HG03280 (cell line): ENCODE results near the gene CST3.
"Not testable (repeated sequence)": the region's sequence is repeated elsewhere in the genome, so short reads cannot be mapped to it uniquely, and the experiment has no call there.

Experiments
- ATAC-seq: cut with Tn5 transposase; IDR thresholded peaks from one replicate; pipeline ENCODE4 v1.9.1; 2021; ENCODE audit warnings: mild to moderate bottlenecking, moderate library complexity; ENCODE audit not compliant: unreplicated experiment

The CST3 gene

GRCh38 chr20:23662276-23662870 lies 24.6 kb upstream of the CST3 start:
- ATAC-seq = no peak

DNA sequence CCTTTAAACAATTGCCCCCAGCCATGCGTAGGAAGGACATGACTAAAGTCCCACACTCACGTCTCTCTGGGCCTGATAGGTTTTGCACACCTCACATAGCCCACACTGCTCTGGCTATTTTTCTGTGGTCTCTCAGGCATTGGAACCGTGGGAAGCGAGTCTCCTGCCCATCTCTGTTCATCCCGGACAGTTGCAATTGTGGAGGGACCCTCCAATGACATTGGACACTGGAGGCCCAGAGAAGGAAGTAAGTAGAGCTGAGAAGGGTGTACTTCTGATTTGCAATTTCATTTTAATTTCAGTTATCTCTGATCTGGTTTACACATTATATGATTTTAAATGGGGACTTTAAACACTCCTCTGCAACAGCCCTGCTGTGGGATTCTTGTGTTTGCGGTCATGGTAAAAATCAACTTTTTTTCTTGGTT lies 23.3 kb upstream of the CST3 start:
- ATAC-seq = no peak

GRCh38 chr20:23659989-23660837 lies 22.5 kb upstream of the CST3 start:
- ATAC-seq = no peak

- not testable (repeated sequence) for ATAC-seq
These were observed 21.8 kb upstream of the CST3 start for GRCh38 chr20:23659610-23659988.

- ATAC-seq = no peak
These were observed 21.3 kb upstream of the CST3 start for GRCh38 chr20:23658989-23659609.

GRCh38 chr20:23658336-23658735 lies 20.6 kb upstream of the CST3 start:
- ATAC-seq = no peak

GRCh38 chr20:23657202-23657601 lies 19.4 kb upstream of the CST3 start:
- no peak for ATAC-seq

DNA sequence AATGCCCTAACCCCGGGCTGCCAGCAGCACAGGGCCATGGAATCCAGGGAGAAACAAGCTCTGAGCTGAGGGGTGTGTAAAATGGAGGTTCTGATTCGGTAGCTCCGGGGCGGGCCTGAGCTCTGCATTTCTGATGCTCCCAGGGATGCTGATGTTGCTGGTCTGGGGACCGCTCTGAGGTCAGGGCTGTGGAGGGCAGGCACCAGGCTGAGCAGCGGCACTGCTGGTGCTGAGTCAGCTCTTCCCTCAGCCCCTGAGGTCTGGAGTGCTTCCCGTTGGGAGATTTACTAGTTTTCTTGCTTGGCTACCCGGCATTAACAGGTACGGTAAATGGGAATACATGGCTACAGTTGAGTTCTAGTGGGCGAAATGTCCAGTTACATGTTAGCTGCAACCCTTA lies 18.6 kb upstream of the CST3 start:
- ATAC-seq = no peak

GRCh38 chr20:23655491-23656211 lies 17.9 kb upstream of the CST3 start:
- ATAC-seq = no peak

DNA sequence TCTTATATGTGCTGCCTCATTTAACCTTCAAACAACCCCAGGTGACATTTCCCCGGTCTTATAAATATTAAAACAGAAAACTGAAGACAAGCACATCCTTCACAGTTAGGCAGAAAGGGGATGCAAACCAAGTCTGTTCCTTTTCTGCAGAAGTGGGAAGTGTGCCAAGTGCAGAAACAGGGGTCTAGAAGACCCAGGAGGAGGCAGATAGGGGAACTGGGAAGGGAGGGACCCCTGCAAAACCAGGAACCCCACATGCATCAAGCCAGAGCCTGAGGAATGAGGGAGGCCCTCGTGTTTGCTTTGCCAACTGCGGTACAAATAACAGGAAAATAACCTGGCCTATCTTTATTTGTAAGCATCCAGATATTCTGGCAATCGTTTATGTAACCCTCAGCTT lies 17.0 kb upstream of the CST3 start:
- no peak for ATAC-seq

DNA sequence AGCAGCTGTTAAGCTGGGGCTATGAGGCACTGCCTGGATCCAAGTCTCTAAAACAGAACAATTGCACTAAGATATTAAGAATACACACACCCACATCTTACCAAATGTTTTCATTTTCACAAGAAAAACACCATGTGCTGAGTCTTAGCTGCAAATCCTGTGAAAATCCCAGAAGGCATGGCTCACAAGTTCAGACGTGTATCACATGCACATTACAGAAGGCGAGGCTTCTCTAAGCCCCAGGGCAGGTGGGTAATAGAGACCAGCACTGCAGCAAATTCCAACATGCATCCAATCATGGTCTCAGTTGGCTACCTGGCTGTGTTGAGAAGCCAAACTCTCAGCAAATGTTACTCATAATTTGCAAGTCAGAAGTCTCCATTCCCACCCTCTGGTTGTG lies 16.2 kb upstream of the CST3 start:
- ATAC-seq = no peak

GRCh38 chr20:23653400-23653938 lies 15.7 kb upstream of the CST3 start:
- ATAC-seq = no peak

GRCh38 chr20:23652926-23653325 lies 15.2 kb upstream of the CST3 start:
- ATAC-seq = no peak

- ATAC-seq = no peak
These were observed 14.6 kb upstream of the CST3 start for GRCh38 chr20:23652371-23652770.

- no peak for ATAC-seq
These were observed 13.4 kb upstream of the CST3 start for GRCh38 chr20:23651117-23651516.

- no peak for ATAC-seq
These were observed 12.2 kb upstream of the CST3 start for GRCh38 chr20:23649830-23650417.

- no peak for ATAC-seq
These were observed 11.5 kb upstream of the CST3 start for GRCh38 chr20:23649242-23649641.

- ATAC-seq = no peak
These were observed 9.6 kb upstream of the CST3 start for GRCh38 chr20:23647346-23647745.

- no peak for ATAC-seq
These were observed 8.5 kb upstream of the CST3 start for GRCh38 chr20:23646106-23646873.

GRCh38 chr20:23645575-23645974 lies 7.8 kb upstream of the CST3 start:
- ATAC-seq = no peak
